ENCODE data around the gene SUOX.

SUOX gene

GRCh38 chr12:56046027-56046780, 49.1 kb downstream of the SUOX start:
- DNase-seq = no peak
- H3K4me3 Mint-ChIP-seq = no peak overlapping the region
- ATAC-seq = no peak
- no peaks in the 10 kb centered on the region for H3K9me3 Mint-ChIP-seq
- H3K27ac Mint-ChIP-seq = peak overlapping the region; percentile 100
- H3K36me3 Mint-ChIP-seq (ENCODE audit: low read depth) = peaks cover 42% of the 10 kb centered on the region
- peaks cover 41% of the 10 kb centered on the region for H3K4me1 Mint-ChIP-seq
- no peaks in the 10 kb centered on the region for H3K27me3 Mint-ChIP-seq

DNA sequence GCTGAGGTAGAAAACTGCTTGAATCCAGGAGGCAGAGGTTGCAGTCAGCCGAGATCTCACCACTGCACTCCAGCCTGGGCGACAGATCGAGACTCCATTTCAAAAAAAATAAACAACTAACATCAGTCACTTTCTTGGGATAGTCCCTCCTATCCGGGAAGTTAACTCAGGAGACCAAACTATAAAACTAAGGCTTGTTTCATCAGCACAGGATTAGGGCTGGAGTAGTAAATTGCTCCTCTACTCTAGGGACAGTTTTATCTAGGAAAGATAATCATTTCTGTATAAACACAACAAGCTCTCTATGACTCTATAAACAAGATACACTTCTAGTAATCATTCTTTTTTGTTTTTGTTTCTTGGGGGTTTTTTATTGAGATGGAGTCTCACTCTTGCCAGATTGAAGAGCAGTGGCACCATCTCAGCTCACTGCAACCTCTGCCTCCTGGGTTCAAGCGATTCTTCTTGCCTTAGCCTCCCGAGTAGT, 56.4 kb downstream of the SUOX start:
- peaks cover 4% of the 10 kb centered on the region for H3K4me1 Mint-ChIP-seq
- H3K27me3 Mint-ChIP-seq = no peaks in the 10 kb centered on the region
- no peak for DNase-seq
- ATAC-seq = no peak
- no peaks in the 10 kb centered on the region for H3K36me3 Mint-ChIP-seq (ENCODE audit: low read depth)
- no peaks in the 10 kb centered on the region for H3K9me3 Mint-ChIP-seq
- H3K4me3 Mint-ChIP-seq = no peak overlapping the region
- no peak overlapping the region for H3K27ac Mint-ChIP-seq
